NB4 (cell line): ENCODE results near the gene FAM241A.

Source experiments
- TF ChIP-seq, protein P1 (sequence below): IDR thresholded peaks from one replicate; pipeline ENCODE4 v1.5.1; 2012; ENCODE audit warnings: low read depth, low read length
- TF ChIP-seq, protein P2 (sequence below): IDR thresholded peaks from 2 replicates; pipeline ENCODE4 v1.6.1; 2011; ENCODE audit warnings: low read depth, low read length

DNA sequence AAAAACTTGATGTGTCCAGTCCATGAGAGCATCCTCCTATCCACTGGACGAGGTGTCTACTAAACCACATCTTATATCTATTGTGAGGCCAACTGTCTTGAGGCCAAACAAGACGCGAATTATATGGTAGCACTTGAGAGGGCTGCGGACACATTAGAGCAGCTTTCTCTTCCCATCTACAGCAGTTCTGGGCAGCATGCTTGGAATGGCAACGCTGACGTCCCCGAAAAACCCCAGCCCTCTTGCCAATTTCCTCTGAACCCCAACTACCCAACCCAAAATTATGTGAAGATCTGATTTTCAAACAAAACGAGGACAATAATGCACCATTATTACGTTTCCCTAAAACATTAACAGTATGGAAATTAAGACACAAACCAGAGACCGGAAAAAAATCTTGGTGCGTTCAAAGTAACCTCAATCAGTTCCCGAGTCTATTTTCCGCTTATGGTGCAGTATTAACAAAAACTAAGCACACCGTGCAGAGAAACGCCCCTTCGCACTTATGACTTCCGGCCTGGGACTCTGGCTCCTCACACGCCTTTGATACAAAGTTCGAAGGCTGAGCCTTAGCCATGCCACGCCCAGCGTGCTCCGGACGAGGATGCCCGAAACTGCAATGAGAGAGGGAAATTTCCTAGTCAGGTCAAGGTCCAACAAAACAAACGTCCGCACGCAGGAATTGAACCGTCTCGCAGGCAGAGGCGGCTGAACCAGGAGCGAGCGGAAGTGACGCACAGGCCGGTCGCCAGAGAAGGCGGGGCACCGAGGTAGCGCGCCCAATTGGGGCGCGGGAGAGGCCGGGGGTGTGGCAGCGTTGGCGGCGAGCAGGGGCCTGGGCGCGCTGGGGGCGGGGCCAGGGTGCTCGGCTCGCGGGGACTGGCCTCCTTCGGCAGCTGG is 85.9 kb downstream of the FAM241A start:
- TF ChIP-seq, protein P1, sequence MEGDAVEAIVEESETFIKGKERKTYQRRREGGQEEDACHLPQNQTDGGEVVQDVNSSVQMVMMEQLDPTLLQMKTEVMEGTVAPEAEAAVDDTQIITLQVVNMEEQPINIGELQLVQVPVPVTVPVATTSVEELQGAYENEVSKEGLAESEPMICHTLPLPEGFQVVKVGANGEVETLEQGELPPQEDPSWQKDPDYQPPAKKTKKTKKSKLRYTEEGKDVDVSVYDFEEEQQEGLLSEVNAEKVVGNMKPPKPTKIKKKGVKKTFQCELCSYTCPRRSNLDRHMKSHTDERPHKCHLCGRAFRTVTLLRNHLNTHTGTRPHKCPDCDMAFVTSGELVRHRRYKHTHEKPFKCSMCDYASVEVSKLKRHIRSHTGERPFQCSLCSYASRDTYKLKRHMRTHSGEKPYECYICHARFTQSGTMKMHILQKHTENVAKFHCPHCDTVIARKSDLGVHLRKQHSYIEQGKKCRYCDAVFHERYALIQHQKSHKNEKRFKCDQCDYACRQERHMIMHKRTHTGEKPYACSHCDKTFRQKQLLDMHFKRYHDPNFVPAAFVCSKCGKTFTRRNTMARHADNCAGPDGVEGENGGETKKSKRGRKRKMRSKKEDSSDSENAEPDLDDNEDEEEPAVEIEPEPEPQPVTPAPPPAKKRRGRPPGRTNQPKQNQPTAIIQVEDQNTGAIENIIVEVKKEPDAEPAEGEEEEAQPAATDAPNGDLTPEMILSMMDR: no peak
- TF ChIP-seq, protein P2, sequence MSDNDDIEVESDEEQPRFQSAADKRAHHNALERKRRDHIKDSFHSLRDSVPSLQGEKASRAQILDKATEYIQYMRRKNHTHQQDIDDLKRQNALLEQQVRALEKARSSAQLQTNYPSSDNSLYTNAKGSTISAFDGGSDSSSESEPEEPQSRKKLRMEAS: peak; percentile 49; the same call in 1 of the 2 replicates
